HG02852 (cell line): Measurements from ENCODE around the gene ARHGEF16.

ENCODE experiments used
- ATAC-seq: cut with Tn5 transposase; IDR thresholded peaks from one replicate; pipeline ENCODE4 v1.9.1; 2021; ENCODE audit warnings: mild to moderate bottlenecking, moderate library complexity; ENCODE audit not compliant: unreplicated experiment

ARHGEF16 gene

DNA sequence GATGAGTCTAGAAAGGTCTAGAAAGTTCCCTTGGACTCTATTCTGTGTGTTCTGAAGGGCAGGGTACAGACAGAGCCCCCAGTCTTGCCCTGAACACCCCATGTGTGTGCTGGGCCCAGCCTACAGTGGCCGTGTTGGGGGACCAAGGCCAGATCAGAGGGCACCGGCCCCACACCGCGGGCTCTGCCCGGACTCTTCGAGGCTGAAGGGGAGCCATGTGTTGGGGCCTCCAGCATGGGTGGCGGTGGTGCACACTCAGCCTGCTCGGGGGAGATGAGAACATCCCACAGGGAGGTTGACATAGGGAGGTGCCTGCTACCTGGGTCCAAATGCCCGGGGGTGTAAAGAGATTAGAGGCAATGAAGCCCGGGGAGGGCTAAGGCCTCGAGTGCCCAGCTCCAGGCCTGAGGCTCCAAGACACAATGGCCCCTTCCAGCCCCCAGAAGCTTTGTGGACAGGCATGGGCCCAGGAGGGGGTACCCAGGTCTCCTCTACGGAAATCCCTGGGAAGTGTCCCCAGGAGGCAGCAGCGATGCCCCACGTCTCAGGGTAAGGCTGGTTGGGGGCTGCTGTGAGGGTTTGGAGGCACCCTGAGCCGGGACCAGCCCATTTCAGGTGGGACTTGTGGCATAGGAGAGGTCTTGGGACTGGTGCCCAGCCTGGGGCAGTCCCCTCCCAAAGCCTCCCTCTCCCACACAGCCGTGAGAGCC, 12.1 kb downstream of the ARHGEF16 start:
- no peak for ATAC-seq

DNA sequence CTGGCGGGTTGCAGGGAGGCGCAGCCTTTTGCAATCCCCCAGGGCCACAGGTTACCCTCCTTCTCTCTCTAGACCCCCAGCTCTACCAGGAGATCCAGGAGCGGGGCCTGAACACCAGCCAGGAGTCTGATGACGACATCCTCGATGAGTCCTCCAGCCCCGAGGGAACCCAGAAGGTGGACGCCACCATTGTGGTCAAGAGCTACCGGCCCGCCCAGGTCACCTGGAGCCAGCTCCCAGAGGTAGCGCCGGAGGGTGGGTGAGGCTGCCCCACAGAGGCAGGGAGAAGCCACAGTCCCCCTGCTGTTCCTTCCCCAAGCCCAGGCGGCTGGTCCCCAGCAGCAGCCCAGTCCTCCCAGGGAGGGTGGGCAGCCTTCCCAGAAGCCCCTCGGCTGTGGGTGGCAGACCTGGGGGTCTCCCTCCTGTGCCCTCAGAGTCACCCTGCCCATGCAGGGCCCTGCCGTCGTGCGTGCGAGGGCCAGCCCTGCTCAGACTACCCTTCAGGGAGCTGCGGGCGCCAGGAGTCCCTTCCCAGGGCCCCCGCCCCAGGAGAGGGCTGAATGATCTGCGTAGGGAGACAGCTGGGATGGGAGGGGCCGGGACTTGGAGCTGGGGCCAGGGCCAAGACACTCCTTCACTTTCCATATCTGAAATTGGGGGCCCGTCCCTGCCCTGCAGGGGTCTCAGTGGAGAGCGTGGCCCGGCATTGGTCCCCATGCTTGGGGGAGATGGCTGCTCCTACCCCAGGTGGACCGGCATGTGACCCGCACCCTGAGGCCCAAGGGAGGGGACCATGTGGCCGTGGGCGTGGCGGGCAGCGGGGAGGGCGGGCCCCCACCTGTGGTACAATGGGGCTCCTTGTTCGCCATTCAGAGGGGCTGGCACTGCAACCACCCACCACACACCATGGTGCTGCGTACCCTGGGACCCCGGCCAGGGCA, 12.9 kb downstream of the ARHGEF16 start:
- no peak for ATAC-seq

DNA sequence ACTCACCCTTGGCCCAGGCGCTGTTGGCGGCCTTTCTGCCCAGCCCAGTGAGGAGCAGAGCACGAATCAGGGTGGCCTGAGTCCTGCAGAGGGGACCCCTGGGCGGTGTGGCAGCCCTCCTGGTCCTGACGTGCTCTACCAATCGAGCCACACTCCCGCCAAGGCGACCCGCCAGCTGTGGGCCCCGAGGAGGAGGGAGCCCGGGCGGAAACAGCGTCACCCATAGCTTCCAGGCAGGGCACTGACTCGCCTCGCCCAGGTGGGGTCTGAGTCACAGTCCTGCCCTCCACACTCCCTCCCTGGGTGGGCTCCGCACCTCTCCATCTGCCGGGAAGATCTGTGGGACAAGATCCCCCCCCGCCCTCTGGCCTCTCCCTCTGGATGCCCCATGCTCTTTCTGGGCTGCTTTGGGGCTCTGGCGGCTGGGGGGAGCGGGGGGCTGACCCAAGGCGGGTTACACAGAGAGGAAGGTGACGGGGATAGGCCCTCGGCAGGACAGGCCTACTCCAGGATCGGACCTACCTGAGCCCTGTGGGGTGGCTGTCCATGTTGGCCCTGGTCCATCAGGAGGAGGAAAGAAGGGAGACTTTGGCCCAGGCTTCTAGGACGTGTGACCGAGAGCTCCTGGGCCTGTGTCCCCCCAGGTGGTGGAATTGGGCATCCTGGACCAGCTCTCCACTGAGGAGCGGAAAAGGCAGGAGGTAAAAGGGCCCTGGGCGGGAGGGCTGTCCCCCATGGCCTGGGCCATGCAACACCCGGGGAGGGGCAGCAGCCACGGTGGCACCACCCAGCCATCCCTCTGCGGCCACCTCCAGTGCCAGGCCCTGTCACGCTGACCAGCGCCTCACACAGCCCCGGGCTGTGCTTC, 14.0 kb downstream of the ARHGEF16 start:
- ATAC-seq = no peak

DNA sequence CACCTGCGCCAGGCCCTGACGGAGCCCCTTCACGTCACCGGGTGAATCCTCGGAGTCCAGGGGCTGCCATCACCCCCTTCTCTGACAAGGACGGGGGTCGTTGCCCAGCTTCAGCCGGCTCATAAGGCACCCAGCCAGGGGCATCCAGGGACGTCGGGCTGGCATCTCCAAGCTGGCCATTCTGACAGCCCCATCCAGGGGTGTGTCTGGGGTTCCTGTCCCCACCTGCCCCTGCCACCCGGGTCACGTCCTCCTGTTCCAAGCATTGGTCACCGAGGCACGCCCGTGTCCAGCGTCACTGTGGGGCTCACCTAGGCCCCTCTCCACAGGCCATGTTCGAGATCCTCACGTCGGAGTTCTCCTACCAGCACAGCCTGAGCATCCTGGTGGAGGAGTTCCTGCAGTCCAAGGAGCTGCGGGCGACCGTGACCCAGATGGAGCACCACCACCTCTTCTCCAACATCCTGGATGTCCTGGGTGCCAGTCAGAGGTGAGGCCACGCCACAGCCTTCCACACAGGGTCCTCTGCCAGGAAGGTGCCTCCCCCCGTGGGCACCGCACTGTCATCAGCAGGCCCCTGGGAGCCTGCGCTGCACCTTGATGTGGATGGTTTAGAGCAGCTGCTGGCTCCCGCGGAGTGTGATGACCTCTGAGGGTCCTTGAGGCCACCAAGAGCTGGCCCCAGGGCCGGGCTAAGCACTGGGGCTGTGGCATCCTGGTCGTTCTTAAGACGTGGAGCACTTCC, 14.8 kb downstream of the ARHGEF16 start:
- no peak for ATAC-seq

DNA sequence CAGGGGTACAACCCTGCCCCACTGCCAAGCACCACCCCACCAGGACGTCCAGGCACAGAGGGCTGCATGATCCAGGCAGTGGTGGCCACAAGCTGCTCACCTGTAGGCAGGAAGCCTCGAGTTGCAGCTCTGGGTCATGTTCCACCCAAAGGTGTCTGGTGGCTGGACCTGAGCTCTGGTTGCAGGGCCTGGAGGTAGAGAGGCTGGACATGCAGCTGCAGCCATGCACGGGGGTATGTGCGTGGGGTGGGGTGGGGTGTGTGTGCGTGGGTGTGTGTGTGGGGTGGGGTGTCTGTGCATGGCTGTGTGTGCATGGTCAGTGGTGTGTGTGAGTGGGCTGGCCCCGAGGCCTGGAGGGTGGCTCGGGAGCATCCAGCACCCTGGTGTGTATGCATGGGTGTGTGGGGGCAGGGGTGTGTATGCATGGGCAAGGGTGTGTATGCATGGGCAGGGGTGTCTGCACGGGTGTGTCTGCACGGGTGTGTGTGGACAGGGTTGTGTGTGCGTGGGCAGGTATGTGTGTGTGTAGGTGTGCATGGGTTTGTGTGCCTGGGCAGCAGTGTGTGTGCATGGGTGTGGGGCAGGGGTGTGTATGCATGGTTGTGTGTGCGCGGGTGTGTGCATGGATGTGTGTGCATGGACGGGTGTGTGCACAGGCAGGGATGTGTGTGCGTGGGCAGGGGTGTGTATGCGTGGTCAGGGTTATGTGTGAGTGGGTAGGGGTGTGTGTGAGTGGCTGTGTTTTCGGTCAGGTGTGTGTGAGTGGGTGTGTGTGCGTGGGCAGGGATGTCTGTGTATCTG, 15.6 kb downstream of the ARHGEF16 start:
- ATAC-seq = no peak

DNA sequence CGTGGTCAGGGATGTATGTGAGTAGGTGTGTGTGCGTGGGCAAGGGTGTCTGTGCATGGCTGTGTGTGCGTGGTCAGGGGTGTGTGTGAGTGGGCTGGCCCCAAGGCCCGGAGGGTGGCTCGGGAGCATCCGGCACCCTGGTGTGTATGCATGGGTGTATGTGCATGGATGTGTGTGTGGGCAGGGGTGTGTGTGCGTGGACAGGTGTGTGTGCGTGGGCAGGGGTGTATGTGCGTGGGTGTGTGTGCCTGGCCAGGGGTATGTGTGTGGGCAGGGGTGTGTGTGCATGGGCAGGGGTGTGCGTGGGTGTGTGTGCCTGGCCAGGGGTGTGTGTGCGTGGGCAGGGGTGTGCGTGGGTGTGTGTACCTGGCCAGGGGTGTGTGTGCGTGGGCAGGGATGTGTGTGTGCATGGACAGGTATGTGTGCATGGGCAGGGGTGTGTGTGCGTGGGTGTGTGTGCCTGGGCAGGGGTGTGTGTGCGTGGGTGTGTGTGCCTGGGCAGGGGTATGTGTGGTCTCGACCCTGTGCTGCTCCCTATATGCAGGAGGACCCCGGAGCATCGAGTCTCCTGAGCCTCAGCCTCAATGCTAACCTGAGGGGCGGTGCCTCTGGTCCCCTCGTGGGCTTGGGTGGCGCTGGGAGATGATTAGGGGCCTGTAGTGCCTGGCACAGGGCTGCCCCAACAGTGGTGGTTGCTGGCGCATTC, 16.3 kb downstream of the ARHGEF16 start:
- ATAC-seq = no peak

DNA sequence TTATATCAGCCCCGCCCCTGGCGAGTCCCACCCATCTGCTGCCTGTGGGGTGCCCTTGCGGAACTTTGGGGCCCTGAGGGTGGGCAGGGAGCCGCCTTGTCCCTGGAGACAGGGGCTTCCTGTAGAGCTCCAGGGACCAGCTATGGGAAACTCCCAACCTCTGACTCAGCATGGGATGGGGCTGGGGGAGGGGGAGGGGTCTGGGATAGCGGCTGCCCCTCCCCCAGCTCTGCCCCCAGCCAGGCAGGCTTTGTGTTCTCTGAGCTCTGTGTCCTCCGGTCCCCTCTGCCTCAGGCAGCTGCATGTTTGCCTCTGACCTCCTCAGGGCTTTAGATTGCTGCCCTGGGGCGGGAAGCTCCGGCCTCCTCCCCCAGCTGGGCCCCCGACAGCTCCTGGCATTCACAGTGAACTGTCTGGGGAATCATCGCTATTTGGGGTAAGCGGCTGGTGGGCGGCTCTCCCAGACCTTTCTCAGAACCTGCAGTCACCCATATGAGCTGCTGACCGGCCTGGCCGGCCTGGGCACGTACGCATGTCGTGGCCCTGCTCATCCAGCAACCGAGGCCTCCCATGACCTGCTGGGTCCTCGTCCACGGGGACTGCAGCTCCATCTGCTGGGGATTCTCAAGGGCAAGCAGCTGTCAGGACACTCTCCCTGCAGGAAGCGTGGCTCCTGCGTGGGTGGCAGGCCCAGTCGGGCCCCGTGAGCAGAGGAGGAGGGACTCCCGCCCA, 17.1 kb downstream of the ARHGEF16 start:
- ATAC-seq = no peak

DNA sequence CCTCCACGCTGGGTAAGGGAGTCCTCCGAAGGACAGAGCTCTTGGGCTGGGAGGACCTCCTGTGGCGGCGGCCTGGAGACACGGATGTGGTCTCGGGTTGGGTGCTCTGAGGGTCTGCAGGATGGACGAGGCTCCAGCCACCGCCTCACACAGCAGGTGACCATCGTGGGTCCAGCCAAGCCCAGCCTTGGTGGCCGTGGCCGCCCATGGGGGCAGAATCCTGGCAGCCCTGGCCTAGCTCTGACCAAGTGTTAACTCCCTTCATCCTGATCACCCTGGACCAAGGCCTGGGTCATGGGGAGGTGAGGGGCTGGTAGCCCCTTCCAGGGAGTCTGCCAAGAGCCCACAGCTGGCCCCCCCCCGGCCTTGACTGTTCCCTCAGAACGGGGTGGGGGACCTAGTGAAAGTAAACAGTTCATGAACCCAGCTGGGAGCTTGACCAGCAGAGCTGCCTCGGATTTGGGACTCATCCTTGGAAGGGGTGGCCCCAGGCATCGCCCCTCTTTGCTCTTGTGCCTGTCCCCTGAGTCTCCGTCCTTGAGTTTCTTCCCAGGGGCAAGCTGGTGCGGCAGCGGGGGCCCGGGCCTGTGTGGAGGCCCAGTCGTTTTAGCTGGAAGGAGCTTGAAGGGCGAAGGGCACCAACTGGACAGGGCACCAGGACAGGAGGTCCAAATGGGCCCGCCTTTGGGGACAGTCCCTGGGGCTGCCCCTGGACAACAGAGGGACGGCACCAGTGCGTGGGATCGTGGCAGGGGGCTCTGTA, 17.8 kb downstream of the ARHGEF16 start:
- no peak for ATAC-seq

DNA sequence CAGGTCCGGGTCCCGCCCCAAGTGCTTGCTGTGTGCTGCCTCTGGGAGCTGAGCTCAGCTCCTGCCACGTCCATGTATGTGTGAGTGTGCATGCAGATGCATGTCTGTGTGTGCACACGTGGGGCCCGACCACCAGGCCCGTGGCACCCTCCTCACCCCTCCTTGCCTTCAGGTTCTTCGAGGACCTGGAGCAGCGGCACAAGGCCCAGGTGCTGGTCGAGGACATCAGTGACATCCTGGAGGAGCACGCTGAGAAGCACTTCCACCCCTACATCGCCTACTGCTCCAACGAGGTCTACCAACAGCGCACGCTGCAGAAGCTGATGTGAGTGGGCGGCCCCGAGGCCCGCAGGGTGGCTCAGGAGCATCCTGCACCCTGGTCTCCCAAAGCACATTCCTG, 18.4 kb downstream of the ARHGEF16 start:
- no peak for ATAC-seq

DNA sequence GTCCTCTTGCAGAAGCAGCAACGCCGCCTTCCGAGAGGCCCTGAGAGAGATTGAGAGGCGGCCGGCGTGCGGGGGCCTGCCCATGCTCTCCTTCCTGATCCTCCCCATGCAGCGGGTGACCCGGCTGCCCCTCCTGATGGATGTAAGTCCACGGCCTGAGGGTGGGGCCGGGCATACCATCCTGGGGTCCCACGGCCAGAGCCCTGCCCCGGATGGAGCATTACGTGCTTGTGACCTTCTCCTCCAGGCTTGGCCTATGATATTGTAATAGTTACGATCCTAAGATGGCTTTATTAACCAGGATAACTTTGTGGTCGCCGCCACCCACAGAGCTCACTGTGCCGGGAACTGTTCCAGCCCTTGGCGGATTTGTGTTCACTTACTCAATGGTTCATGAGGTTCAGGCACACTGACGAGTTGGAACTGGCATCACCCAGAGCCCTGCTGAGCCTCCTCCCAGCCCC, 18.9 kb downstream of the ARHGEF16 start:
- no peak for ATAC-seq

DNA sequence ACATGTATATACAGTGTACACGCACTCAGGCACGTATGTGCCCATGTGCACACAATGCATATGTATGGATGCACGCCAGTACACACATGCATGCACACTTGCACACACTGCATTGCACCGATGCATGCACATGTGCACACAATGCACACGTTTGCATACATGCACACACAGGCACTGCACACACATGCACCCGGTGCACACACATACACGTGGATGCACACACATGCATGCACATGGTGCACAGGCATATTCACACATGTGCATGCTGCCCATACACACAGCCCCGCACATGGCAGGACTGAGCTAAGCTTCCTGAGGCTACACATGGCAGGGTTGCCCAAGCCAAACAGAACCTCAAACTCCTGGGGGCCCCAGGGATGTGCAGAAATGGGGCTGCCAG, 19.6 kb downstream of the ARHGEF16 start:
- no peak for ATAC-seq

DNA sequence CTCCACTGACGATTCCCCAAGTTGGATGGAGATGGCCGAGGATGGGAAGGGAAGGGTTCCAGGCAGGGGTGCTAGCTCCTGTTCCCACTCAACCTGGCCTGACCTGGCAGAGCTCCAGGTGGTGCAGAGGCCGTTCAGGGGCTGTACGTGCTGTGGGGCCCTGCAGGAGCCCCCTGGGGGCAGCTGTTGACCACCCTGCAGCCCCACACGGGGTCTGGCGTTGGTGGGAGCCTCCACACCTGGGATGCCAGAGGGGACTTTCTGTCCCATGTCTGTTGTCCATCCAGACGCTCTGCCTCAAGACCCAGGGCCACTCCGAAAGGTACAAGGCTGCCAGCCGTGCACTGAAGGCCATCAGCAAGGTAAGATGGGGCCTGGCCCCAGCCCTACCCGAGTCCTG, 20.0 kb downstream of the ARHGEF16 start:
- no peak for ATAC-seq

DNA sequence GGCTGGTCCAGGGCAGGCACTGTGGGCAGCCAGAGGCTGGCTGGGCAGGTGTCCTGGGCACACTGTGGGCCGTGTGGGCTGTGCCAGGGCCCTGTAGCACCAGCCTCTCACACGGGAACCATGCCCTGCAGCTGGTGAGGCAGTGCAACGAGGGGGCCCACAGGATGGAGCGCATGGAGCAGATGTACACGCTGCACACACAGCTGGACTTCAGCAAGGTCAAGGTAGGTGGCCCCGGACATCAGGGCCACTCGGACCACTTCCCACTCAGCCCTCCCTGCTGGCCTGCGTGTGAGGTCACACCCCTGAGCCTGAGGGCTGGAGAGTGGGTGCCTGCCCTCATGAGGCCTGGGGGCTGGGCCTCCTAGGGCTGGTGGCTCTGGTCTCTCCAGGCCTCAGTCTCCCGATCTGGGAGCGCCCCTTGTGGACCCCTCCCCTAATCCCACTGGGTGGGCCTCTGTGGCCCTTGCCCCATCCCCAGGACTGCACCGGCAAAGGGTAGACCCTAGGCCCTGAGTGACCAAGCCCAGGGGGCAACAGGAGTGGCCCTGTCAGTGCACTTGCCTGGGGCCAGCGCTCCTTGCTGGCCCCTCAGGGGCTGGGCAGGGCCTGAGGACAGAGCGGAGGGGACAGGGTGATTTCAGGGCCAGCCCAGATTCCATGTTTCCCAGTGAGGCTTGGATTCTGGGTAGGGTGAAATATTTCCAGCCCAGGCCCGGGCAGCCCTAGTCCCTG, 21.5 kb downstream of the ARHGEF16 start:
- no peak for ATAC-seq

DNA sequence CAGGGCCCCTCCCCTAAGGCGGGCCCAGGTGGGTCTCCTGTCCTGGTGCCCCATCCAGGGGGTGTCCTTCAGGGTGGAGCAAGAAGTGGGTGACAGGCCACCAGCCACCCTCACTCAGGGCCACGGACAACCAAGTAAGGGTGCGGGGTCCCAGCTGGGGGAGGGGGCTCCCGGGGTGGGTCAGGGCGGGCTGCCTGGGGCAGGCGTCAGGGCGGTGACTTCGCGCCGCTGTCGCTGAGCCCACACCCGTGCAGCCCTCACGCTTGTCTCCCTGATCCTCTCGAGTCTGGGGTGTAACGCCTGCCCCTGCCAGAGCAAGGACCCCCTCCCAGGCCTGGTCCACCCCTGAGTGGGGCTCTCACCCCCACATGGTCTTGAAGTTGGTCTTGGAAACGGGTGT, 22.2 kb downstream of the ARHGEF16 start:
- ATAC-seq = no peak

DNA sequence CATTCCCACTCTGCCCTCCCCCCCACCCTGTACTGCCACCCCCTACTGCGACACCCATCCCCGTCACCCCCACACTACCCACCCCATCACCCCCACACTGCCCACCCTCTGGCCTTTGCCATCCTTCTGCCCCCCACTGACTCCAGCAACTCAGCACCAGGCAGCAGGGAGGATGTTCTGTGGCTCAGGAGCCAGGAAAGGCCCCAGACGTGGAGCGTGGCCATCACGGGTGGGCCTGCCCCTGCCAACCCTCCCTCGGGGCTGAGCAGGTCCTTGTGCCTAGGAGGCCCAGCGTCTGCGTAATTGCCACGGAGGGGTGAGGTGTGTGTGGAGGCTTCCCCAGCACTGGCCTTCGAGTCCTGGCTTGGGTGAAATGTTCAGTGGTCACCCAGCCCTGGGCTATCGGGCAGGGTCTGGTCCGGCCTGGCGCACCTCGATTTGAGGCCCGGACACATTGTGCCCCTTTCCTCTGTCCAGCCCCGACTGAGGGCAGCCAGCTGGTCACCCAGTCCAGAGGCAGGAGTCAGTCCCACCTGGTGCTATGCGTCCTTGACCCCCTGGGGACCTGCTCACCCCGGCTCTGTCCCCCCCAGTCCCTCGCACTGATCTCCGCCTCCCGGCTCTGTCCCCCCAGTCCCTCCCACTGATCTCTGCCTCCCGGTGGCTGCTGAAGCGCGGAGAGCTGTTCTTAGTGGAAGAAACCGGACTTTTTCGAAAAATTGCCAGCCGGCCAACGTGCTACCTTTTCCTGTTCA, 23.0 kb downstream of the ARHGEF16 start:
- no peak for ATAC-seq

DNA sequence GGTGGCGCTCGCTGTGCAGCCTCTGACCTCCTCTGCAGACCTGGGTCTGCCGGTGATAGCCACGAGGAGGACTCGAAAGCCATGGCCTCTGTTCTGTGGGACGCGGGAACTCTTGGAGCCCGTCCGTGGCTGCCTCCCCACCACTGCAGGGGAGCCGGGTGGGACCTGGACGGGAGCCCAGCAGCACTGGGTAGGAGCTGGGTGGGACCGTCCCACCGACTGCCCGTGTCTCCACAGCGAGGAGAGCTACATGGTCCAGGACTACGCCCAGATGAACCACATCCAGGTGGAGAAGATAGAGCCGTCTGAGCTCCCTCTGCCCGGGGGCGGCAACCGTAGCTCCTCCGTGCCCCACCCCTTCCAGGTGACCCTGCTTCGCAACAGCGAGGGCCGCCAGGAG, 23.7 kb downstream of the ARHGEF16 start:
- no peak for ATAC-seq
